HG03558 (cell line): Measurements from ENCODE around the gene C15orf61.

Experiments
- ATAC-seq: cut with Tn5 transposase; IDR thresholded peaks from one replicate; pipeline ENCODE4 v1.9.1; 2021; ENCODE audit warnings: moderate number of reproducible peaks; ENCODE audit not compliant: unreplicated experiment; ENCODE audit errors: extremely low read depth

Gene C15orf61

GRCh38 chr15:67548862-67549651, 28.1 kb downstream of the C15orf61 start:
- ATAC-seq = no peak

GRCh38 chr15:67549736-67550135, 28.8 kb downstream of the C15orf61 start:
- no peak for ATAC-seq

GRCh38 chr15:67550522-67550921, 29.6 kb downstream of the C15orf61 start:
- no peak for ATAC-seq

- ATAC-seq = no peak
Measured at GRCh38 chr15:67551207-67551743, 30.3 kb downstream of the C15orf61 start.

GRCh38 chr15:67554580-67554979, 33.6 kb downstream of the C15orf61 start:
- no peak for ATAC-seq

- ATAC-seq = no peak
Measured at GRCh38 chr15:67556976-67557570, 36.1 kb downstream of the C15orf61 start.

GRCh38 chr15:67558502-67558901, 37.6 kb downstream of the C15orf61 start:
- ATAC-seq = no peak

GRCh38 chr15:67559158-67559557, 38.2 kb downstream of the C15orf61 start:
- ATAC-seq = no peak

GRCh38 chr15:67559576-67559975, 38.6 kb downstream of the C15orf61 start:
- no peak for ATAC-seq

GRCh38 chr15:67560320-67560719, 39.4 kb downstream of the C15orf61 start:
- no peak for ATAC-seq

GRCh38 chr15:67563092-67563491, 42.2 kb downstream of the C15orf61 start:
- no peak for ATAC-seq

GRCh38 chr15:67564021-67564967, 43.4 kb downstream of the C15orf61 start:
- peak; percentile 76 for ATAC-seq

- ATAC-seq = peak; percentile 18
Measured at GRCh38 chr15:67564968-67565345, 44.0 kb downstream of the C15orf61 start.

GRCh38 chr15:67569668-67570067, 48.7 kb downstream of the C15orf61 start:
- ATAC-seq = no peak

- ATAC-seq = no peak
Measured at GRCh38 chr15:67570875-67571647, 50.1 kb downstream of the C15orf61 start.

- ATAC-seq = no peak
Measured at GRCh38 chr15:67571648-67572415, 50.9 kb downstream of the C15orf61 start.

- ATAC-seq = no peak
Measured at GRCh38 chr15:67573194-67573593, 52.3 kb downstream of the C15orf61 start.

- ATAC-seq = no peak
Measured at GRCh38 chr15:67575039-67575502, 54.1 kb downstream of the C15orf61 start.

GRCh38 chr15:67578020-67578600, 57.2 kb downstream of the C15orf61 start:
- no peak for ATAC-seq
